H9 (cell line): ENCODE data around the gene DUSP16. TPM values are rescaled to one million over a fixed set of nuclear protein-coding genes. Genes with fewer than 3 reads are reported as not detected.
A peak's percentile ranks its signal among the peaks of the same experiment; 100 is the strongest.

Experiments
- DNase-seq: peaks from one replicate; pipeline ENCODE4 v3.0.0-alpha.2; 2017
- H2AFZ ChIP-seq: one replicate; pipeline ENCODE4 v1.6.1; 2013; ENCODE audit warnings: mild to moderate bottlenecking, low read length, control low read depth, moderate library complexity
- H2AK5ac ChIP-seq: 2 replicates; pipeline ENCODE4 v1.6.1; 2013; ENCODE audit warnings: low read length, control low read depth, mixed read lengths; ENCODE audit not compliant: insufficient read length
- H2BK120ac ChIP-seq: one replicate; pipeline ENCODE4 v1.6.1; 2013; ENCODE audit warnings: low read depth, mild to moderate bottlenecking, low read length, control low read depth, inconsistent platforms; ENCODE audit not compliant: poor library complexity, severe bottlenecking
- H2BK12ac ChIP-seq: 2 replicates; pipeline ENCODE4 v1.6.1; 2013; ENCODE audit warnings: low read length, control low read depth, mixed read lengths, low read depth; ENCODE audit not compliant: insufficient read length
- H2BK15ac ChIP-seq: 2 replicates; pipeline ENCODE4 v1.6.1; 2013; ENCODE audit warnings: low read depth, low read length, control low read depth
- H2BK20ac ChIP-seq: one replicate; pipeline ENCODE4 v1.6.1; 2013; ENCODE audit warnings: low read depth, mild to moderate bottlenecking, low read length, control low read depth, inconsistent platforms; ENCODE audit not compliant: poor library complexity, severe bottlenecking
- H2BK5ac ChIP-seq: 2 replicates; pipeline ENCODE4 v1.6.1; 2013; ENCODE audit warnings: low read length, control low read depth, mixed read lengths; ENCODE audit not compliant: insufficient read length
- H3K14ac ChIP-seq: 2 replicates; pipeline ENCODE4 v1.6.1; 2013; ENCODE audit warnings: low read length, control low read depth; ENCODE audit not compliant: insufficient read depth
- H3K18ac ChIP-seq: 2 replicates; pipeline ENCODE4 v1.6.1; 2013; ENCODE audit warnings: low read depth, mild to moderate bottlenecking, mixed read lengths, low read length, control low read depth; ENCODE audit not compliant: insufficient read length
- H3K23ac ChIP-seq: 2 replicates; pipeline ENCODE4 v1.6.1; 2013; ENCODE audit warnings: low read length, control low read depth, mixed read lengths, low read depth; ENCODE audit not compliant: insufficient read length
- H3K23me2 ChIP-seq: 2 replicates; pipeline ENCODE4 v1.6.1; 2013; ENCODE audit warnings: low read depth, mild to moderate bottlenecking, mixed read lengths, low read length, control low read depth; ENCODE audit not compliant: insufficient read length, poor library complexity, severe bottlenecking
- H3K27ac ChIP-seq: 2 replicates; pipeline ENCODE4 v1.5.1; 2013; ENCODE audit warnings: low read length, control low read depth, mixed read lengths, low read depth; ENCODE audit not compliant: insufficient read length
- H3K27me3 ChIP-seq: 2 replicates; pipeline ENCODE4 v1.6.1; 2013; ENCODE audit warnings: low read length, control low read depth, inconsistent platforms; ENCODE audit not compliant: insufficient read depth
- H3K4ac ChIP-seq: 2 replicates; pipeline ENCODE4 v1.6.1; 2013; ENCODE audit warnings: low read depth, mild to moderate bottlenecking, control low read depth, inconsistent platforms, low read length, moderate library complexity
- H3K4me1 ChIP-seq: 2 replicates; pipeline ENCODE4 v1.6.1; 2013; ENCODE audit warnings: low read length, control low read depth, inconsistent platforms; ENCODE audit not compliant: insufficient read depth
- H3K4me2 ChIP-seq: 2 replicates; pipeline ENCODE4 v1.6.1; 2013; ENCODE audit warnings: low read length, control low read depth, mixed read lengths; ENCODE audit not compliant: insufficient read length, insufficient read depth
- H3K56ac ChIP-seq: 2 replicates; pipeline ENCODE4 v1.6.1; 2013; ENCODE audit warnings: low read depth, mild to moderate bottlenecking, mixed read lengths, low read length, control low read depth; ENCODE audit not compliant: insufficient read length
- H3K79me1 ChIP-seq: 2 replicates; pipeline ENCODE4 v1.6.1; 2013; ENCODE audit warnings: low read depth, mild to moderate bottlenecking, moderate library complexity, low read length, control low read depth, inconsistent platforms; ENCODE audit not compliant: insufficient read depth, poor library complexity, severe bottlenecking
- H3K79me2 ChIP-seq: 2 replicates; pipeline ENCODE4 v1.6.1; 2013; ENCODE audit warnings: low read length, control low read depth, inconsistent platforms; ENCODE audit not compliant: insufficient read depth
- H3K9ac ChIP-seq: 2 replicates; pipeline ENCODE4 v1.6.1; 2013; ENCODE audit warnings: low read length, control low read depth, mixed read lengths; ENCODE audit not compliant: insufficient read length; ENCODE audit errors: extremely low read depth
- H3K9me3 ChIP-seq: one replicate; pipeline ENCODE4 v1.6.1; 2013; ENCODE audit warnings: low read depth, low read length, inconsistent platforms; ENCODE audit not compliant: control insufficient read depth
- H3T11ph ChIP-seq: one replicate; pipeline ENCODE4 v1.6.1; 2013; ENCODE audit warnings: mild to moderate bottlenecking, low read length, control low read depth, inconsistent platforms
- H4K20me1 ChIP-seq: one replicate; pipeline ENCODE4 v1.6.1; 2013; ENCODE audit not compliant: control insufficient read depth, insufficient read length, insufficient read depth
- H4K5ac ChIP-seq: 2 replicates; pipeline ENCODE4 v1.6.1; 2013; ENCODE audit warnings: low read depth, mild to moderate bottlenecking, mixed read lengths, low read length, control low read depth; ENCODE audit not compliant: insufficient read length
- H4K8ac ChIP-seq: replicated peaks from 2 replicates; pipeline ENCODE4 v1.6.1; 2013; ENCODE audit warnings: low read length, control low read depth, mixed read lengths, low read depth; ENCODE audit not compliant: insufficient read length
- H4K91ac ChIP-seq: 2 replicates; pipeline ENCODE4 v1.6.1; 2013; ENCODE audit warnings: low read depth, mild to moderate bottlenecking, moderate library complexity, mixed read lengths, low read length, control low read depth; ENCODE audit not compliant: insufficient read length
- H3K27ac Mint-ChIP-seq, 3 experiments: 2 replicates in 2 of 3; 3 replicates in 1 of 3; pipeline ENCODE4 v1.8.0; 2020 to 2021; ENCODE audit warnings: mixed read lengths in 3 of 3, mild to moderate bottlenecking in 1 of 3, moderate library complexity in 1 of 3
- H3K27me3 Mint-ChIP-seq: 2 replicates; pipeline ENCODE4 v1.8.0; 2021; ENCODE audit warnings: low read depth, mild to moderate bottlenecking, moderate library complexity, mixed read lengths
- H3K36me3 Mint-ChIP-seq, 3 experiments: 2 replicates in 2 of 3; 3 replicates in 1 of 3; pipeline ENCODE4 v1.8.0; 2020 to 2021; ENCODE audit warnings: low read depth in 3 of 3, mixed read lengths in 3 of 3; ENCODE audit not compliant: insufficient read depth in 1 of 3
- H3K4me1 Mint-ChIP-seq, 2 experiments: 2 replicates each; pipeline ENCODE4 v1.8.0; 2020; ENCODE audit warnings: mixed read lengths in 2 of 2
- H3K4me3 Mint-ChIP-seq, 2 experiments: 2 replicates in 1 of 2; 3 replicates in 1 of 2; pipeline ENCODE4 v1.8.0; 2020 to 2021; ENCODE audit warnings: mild to moderate bottlenecking in 2 of 2, mixed read lengths in 2 of 2, moderate library complexity in 1 of 2
- H3K9me3 Mint-ChIP-seq, 2 experiments: 2 replicates in 1 of 2; 3 replicates in 1 of 2; pipeline ENCODE4 v1.8.0; 2020; ENCODE audit warnings: mild to moderate bottlenecking in 2 of 2, mixed read lengths in 2 of 2, moderate library complexity in 1 of 2
- WGBS: extraction: QIAGEN DNeasy Blood & Tissue Kit; methylation state at CpG from one replicate; pipeline ENCODE4 v1.1.7; 2013; ENCODE audit warnings: missing lambda C conversion rate, low lambda C conversion rate, mixed read lengths; ENCODE audit not compliant: insufficient read length; ENCODE audit errors: extremely low coverage; 5-methylcytosine and 5-hydroxymethylcytosine counted together
- total RNA-seq: library from RNA; stranded (reverse); gene quantifications from 2 replicates; pipeline ENCODE4 v1.2.1, GENCODE V29; 2021
- TF ChIP-seq, protein P1 (sequence below): fragments of 200-600 bp; sonication (generic); conservative IDR thresholded peaks from 3 replicates; pipeline ENCODE4 v1.8.0; 2021; ENCODE audit warnings: antibody characterized with exemption, mild to moderate bottlenecking

DUSP16 gene
- total RNA-seq, 1 experiment from 2014 or later: 64.0 TPM

DNA sequence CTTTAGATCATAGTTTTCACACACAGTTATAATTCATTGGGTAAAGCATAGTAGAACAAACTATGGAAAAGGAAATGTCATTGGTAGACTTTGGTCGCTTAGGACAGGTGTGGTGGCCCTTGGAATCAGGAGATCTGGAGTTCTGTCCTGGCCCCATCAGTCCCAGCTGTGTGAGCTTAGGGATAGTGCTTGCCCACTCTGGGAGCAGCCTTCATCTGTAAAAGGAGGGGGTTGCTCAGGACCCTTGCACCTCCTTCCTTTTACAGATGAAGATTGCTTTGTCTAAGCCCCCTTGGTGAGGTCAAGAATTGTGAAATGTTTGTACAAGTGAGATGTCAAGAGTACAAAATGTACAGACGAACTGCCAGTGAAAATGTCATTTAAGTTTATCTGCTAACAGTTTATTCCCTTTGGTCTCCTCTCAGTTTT lies 112.6 kb downstream of the DUSP16 start:
- Histone ChIP-seq H3K79me2 (no peaks in the 10 kb centered on the region), H3K18ac (no peak overlapping the region), H3K9ac (no peak overlapping the region), H3K4me1 (no peaks in the 10 kb centered on the region), H4K91ac (no peak overlapping the region), H2BK12ac (no peak overlapping the region), H3K4ac (no peak overlapping the region), H3T11ph (no peak overlapping the region), H3K23me2 (no peaks in the 10 kb centered on the region), H2BK20ac (no peak overlapping the region), H2AFZ (no peak overlapping the region), H2BK120ac (no peak overlapping the region), H3K27ac (no peak overlapping the region), H3K23ac (no peak overlapping the region), H4K20me1 (no peaks in the 10 kb centered on the region), H3K4me2 (no peak overlapping the region), H3K79me1 (no peaks in the 10 kb centered on the region), H4K5ac (no peak overlapping the region), H2AK5ac (no peak overlapping the region), H3K9me3 (no peaks in the 10 kb centered on the region), H3K14ac (no peak overlapping the region), H3K27me3 (no peaks in the 10 kb centered on the region), H2BK15ac (no peak overlapping the region), H4K8ac (no peak overlapping the region), H2BK5ac (no peak overlapping the region), H3K56ac (no peak overlapping the region)
- peak overlapping the region in 1 of 3 experiments; percentile 57; a peak in 1 of 7 replicates for H3K27ac Mint-ChIP-seq
- H3K4me1 Mint-ChIP-seq: peaks cover 29 to 32% of the 10 kb centered on the region in 2 experiments
- TF ChIP-seq, protein P1, sequence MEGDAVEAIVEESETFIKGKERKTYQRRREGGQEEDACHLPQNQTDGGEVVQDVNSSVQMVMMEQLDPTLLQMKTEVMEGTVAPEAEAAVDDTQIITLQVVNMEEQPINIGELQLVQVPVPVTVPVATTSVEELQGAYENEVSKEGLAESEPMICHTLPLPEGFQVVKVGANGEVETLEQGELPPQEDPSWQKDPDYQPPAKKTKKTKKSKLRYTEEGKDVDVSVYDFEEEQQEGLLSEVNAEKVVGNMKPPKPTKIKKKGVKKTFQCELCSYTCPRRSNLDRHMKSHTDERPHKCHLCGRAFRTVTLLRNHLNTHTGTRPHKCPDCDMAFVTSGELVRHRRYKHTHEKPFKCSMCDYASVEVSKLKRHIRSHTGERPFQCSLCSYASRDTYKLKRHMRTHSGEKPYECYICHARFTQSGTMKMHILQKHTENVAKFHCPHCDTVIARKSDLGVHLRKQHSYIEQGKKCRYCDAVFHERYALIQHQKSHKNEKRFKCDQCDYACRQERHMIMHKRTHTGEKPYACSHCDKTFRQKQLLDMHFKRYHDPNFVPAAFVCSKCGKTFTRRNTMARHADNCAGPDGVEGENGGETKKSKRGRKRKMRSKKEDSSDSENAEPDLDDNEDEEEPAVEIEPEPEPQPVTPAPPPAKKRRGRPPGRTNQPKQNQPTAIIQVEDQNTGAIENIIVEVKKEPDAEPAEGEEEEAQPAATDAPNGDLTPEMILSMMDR: no peak
- no peaks in the 10 kb centered on the region for H3K27me3 Mint-ChIP-seq
- no peaks in the 10 kb centered on the region for H3K9me3 Mint-ChIP-seq
- no peak overlapping the region; a peak in 1 of 5 replicates for H3K4me3 Mint-ChIP-seq
- H3K36me3 Mint-ChIP-seq: no peaks in the 10 kb centered on the region
- no peak for DNase-seq
- WGBS: no CpG with 5 or more reads among the region's 2 CpGs
